Measurements from ENCODE around the gene PCDHGB3.
"Not testable (repeated sequence)": the region's sequence is repeated elsewhere in the genome, so short reads cannot be mapped to it uniquely, and the experiment has no call there.

GRCh38 chr5:141346017-141346416, 24.0 kb upstream of the PCDHGB3 start:
- not testable (repeated sequence) for TF ChIP-seq POLR2A, POLR2AphosphoS5, TAF1, SPI1 (IDR thresholded peaks at IDR 0.05; ENCODE audit: low read depth, low read length)
